Activated B cell treated with CpG ODN at 0.5 μM for 24 hours (primary cell): ENCODE measurements around the gene SLC35E3. TPM values are rescaled to one million over a fixed set of nuclear protein-coding genes. Genes with fewer than 3 reads are reported as not detected.

Experiments used
- ATAC-seq: fragments of 200-7000 bp; cut with Tn5 transposase; one replicate; pipeline ENCODE4 v1.10.0; 2021; ENCODE audit warnings: low read depth, mild to moderate bottlenecking, moderate library complexity
- CTCF ChIA-PET: fragments of 350-600 bp; sonication (Branson Sonifier 250); formaldehyde crosslinking; loops from one replicate; lab custom pipeline; 2021; ENCODE audit warnings: antibody characterized with exemption; lab: Charles Lee
- POLR2A ChIA-PET: fragments of 350-600 bp; sonication (Branson Sonifier 250); formaldehyde crosslinking; loops from one replicate; lab custom pipeline; 2021; ENCODE audit warnings: antibody characterized with exemption; lab: Charles Lee
- DNase-seq: peaks from one replicate; pipeline ENCODE4 v3.0.0; 2022
- H3K27ac Mint-ChIP-seq: one replicate; pipeline ENCODE4 v1.8.0; 2020; ENCODE audit warnings: mixed read lengths
- H3K27me3 Mint-ChIP-seq: one replicate; pipeline ENCODE4 v1.8.0; 2021; ENCODE audit warnings: mixed read lengths
- H3K36me3 Mint-ChIP-seq: one replicate; pipeline ENCODE4 v1.8.0; 2021; ENCODE audit warnings: low read depth, mixed read lengths
- H3K4me1 Mint-ChIP-seq: one replicate; pipeline ENCODE4 v1.8.0; 2021; ENCODE audit warnings: mixed read lengths
- H3K4me3 Mint-ChIP-seq: one replicate; pipeline ENCODE4 v1.8.0; 2020; ENCODE audit warnings: mild to moderate bottlenecking, mixed read lengths
- H3K9me3 Mint-ChIP-seq: one replicate; pipeline ENCODE4 v1.8.0; 2020; ENCODE audit warnings: mixed read lengths
- intact Hi-C: fragments of 100-400 bp; cut with micrococcal nuclease; formaldehyde crosslinking; loops from one replicate; pipeline ENCODE4 v1.15.1; 2024
- total RNA-seq: library from RNA; stranded (reverse); gene quantifications from 2 replicates; pipeline ENCODE4 v1.2.3, GENCODE V29; 2022
- TF ChIP-seq, protein P1 (sequence below): fragments of 200-600 bp; IDR thresholded peaks from one replicate; pipeline ENCODE4 v1.8.0; 2022; ENCODE audit warnings: antibody characterized with exemption, mild to moderate bottlenecking

SLC35E3 gene
- total RNA-seq, 1 donor from 2014 or later, result 9.5 TPM

DNA sequence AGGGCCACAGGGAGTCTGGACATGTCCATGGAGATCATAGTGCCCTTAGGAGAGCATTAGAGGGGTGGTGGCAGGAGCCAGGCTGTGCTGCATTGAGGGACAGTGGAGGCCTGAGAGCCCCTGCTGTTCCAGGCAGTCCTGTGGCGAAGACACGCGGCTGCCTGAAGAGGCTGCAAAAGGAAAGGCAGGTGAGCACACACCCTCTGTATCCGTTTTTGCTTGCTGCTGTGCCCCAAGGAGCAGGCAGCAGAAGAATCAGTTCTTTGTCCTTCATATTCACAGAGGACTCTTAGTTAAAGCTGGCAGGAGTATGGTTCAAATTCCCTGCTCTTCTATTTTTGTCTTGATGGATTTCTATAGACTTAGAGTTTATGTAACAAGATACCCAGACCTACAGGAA lies 4.5 kb downstream of the SLC35E3 start:
- no peaks in the 10 kb centered on the region for H3K9me3 Mint-ChIP-seq
- no peak for DNase-seq
- H3K27ac Mint-ChIP-seq, result no peak overlapping the region
- H3K36me3 Mint-ChIP-seq, result peaks cover 57% of the 10 kb centered on the region
- POLR2A ChIA-PET, result no interaction called here
- peaks cover 34% of the 10 kb centered on the region for H3K4me1 Mint-ChIP-seq
- CTCF ChIA-PET, result no interaction called here
- TF ChIP-seq, protein P1, sequence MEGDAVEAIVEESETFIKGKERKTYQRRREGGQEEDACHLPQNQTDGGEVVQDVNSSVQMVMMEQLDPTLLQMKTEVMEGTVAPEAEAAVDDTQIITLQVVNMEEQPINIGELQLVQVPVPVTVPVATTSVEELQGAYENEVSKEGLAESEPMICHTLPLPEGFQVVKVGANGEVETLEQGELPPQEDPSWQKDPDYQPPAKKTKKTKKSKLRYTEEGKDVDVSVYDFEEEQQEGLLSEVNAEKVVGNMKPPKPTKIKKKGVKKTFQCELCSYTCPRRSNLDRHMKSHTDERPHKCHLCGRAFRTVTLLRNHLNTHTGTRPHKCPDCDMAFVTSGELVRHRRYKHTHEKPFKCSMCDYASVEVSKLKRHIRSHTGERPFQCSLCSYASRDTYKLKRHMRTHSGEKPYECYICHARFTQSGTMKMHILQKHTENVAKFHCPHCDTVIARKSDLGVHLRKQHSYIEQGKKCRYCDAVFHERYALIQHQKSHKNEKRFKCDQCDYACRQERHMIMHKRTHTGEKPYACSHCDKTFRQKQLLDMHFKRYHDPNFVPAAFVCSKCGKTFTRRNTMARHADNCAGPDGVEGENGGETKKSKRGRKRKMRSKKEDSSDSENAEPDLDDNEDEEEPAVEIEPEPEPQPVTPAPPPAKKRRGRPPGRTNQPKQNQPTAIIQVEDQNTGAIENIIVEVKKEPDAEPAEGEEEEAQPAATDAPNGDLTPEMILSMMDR, result no peak
- intact Hi-C loops, result no loop called here
- no peak overlapping the region for H3K4me3 Mint-ChIP-seq
- no peaks in the 10 kb centered on the region for H3K27me3 Mint-ChIP-seq
- ATAC-seq, result no peak

DNA sequence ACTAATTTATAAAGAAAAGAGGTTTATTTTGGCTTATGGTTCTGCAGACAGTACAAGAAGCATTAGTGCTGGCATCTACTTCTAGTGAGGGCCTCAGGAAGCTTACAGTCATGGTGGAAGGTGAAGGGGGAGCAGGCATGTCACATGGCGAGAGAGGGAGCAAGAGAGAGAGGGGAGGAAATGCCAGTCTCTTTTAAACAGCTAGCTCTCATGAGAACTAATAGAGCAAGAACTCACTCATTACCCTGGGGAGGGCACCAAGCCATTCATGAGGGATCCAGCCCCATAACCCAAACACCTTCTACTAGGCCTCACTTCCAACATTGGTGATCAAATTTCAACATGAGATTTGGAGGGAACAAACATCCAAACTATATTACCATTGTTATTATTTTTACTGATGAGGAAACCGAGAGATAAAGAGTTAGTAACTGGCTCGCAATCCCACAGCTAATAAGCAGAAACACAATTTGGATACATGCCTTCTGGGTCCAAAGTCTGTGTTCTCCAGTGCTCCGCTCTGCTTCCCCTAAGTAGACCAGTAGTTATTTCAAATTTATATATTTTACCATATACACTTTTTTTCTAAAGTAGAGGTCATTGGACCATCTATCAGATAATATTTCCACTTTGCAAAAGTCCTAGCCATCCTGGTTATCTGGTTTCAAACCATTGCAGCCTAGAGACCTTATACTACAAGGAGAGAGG lies 9.7 kb downstream of the SLC35E3 start:
- H3K27ac Mint-ChIP-seq, result no peak overlapping the region
- intact Hi-C loops, result no loop called here

DNA sequence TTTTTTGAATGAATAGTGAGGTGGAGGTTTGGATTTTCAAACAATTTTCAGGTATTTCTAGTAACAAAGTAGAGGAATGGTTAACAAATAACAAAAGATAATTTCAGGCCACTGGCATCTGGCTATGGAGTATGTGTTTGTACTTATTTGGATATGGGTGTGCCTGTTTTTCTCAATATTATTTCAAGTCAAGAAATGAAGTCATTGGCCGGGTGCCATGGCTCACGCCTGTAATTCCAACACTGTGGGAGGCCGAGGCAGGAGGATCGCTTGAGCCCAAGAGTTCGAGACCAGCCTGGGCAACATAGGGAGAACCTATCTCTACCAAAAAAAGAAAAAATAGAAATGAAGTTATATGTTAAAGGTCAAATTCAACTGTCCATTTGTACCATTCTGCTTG lies 13.9 kb downstream of the SLC35E3 start:
- Mint-ChIP-seq H3K4me3 (no peak overlapping the region), H3K9me3 (no peaks in the 10 kb centered on the region), H3K36me3 (peaks cover 65% of the 10 kb centered on the region), H3K27ac (no peak overlapping the region), H3K27me3 (no peaks in the 10 kb centered on the region), H3K4me1 (no peaks in the 10 kb centered on the region)
- no peak for DNase-seq
- CTCF ChIA-PET, result no interaction called here
- intact Hi-C loops, result no loop called here
- no peak for ATAC-seq
- POLR2A ChIA-PET, result no interaction called here
- TF ChIP-seq, protein P1, result no peak

More for the DNA sequence above, 9.7 kb downstream of the SLC35E3 start:
- Mint-ChIP-seq H3K4me3 (no peak overlapping the region), H3K27me3 (no peaks in the 10 kb centered on the region), H3K9me3 (no peaks in the 10 kb centered on the region), H3K4me1 (no peaks in the 10 kb centered on the region), H3K36me3 (peaks cover 69% of the 10 kb centered on the region)
- POLR2A ChIA-PET, result no interaction called here
- CTCF ChIA-PET, result no interaction called here
- TF ChIP-seq, protein P1, result no peak
- ATAC-seq (no peak), DNase-seq (no peak)

DNA sequence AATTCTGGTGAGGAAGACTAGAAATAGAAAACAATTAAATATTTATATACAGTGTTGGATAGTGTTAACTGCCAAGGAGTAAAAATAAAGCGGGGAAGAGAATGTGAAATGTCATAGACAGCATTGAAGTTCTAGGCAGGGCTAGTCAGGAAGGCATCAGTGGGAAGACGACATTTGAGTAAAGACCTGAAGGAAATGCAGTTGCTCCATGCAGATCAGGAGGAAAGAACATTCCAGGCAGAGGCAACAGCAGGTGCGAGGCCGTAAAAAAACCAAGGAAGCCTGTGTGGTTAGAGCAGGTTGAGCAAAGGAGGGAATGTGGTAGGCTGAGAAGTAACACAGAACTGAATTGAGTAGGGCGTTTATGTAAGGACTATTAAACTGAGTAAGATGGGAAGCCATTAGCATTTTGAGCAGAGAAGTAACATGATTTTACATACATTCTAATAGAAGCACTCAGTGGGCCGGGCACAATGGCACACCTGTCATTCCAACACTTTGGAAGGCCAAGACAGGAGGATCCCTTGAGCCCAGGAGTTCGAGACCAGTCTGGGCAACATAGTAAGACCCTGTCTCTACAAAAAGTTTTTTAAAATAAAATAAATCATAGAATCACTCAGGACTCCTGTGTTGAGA lies 14.9 kb downstream of the SLC35E3 start:
- Mint-ChIP-seq H3K4me3 (no peak overlapping the region), H3K9me3 (no peaks in the 10 kb centered on the region), H3K4me1 (no peaks in the 10 kb centered on the region), H3K27ac (no peak overlapping the region), H3K36me3 (peaks cover 56% of the 10 kb centered on the region), H3K27me3 (no peaks in the 10 kb centered on the region)
- no peak for ATAC-seq
- intact Hi-C loops, result no loop called here
- DNase-seq, result no peak
- TF ChIP-seq, protein P1, result no peak
- ChIA-PET POLR2A (no interaction called here), CTCF (no interaction called here)

DNA sequence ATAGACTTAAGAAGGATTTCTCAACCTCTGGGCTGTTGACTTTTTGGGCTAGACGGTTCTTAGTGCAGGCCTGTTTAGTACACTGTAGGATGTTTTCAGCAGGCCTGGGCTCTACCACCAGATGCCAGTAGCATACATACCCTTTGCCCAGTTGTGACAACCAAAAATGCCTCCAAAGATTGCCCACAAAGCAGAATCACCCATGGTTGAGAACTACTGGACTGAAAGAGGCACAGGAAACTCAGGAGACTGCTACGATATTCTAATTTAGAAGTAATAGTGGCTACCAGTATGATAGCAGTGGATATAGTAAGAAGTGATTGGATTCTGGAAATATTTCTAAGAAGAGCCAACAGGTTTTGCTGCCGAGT lies 15.5 kb downstream of the SLC35E3 start:
- TF ChIP-seq, protein P1, result no peak
- Mint-ChIP-seq H3K27me3 (no peaks in the 10 kb centered on the region), H3K4me3 (no peak overlapping the region), H3K9me3 (no peaks in the 10 kb centered on the region), H3K36me3 (peaks cover 51% of the 10 kb centered on the region), H3K27ac (no peak overlapping the region), H3K4me1 (no peaks in the 10 kb centered on the region)
- POLR2A ChIA-PET, result no interaction called here
- CTCF ChIA-PET, result no interaction called here
- no peak for DNase-seq
- ATAC-seq, result no peak
- intact Hi-C loops, result no loop called here
